IgD-negative memory B cell (primary cell): ENCODE results near the gene CRYBB1. TPM values are rescaled to one million over a fixed set of nuclear protein-coding genes. Genes with fewer than 3 reads are reported as not detected.

ENCODE experiments used
- H3K27ac Mint-ChIP-seq, 3 donors: one replicate each; pipeline ENCODE4 v1.8.0; 2020 to 2022; ENCODE audit warnings: mild to moderate bottlenecking in 3 of 3, mixed read lengths in 3 of 3, moderate library complexity in 1 of 3
- H3K27me3 Mint-ChIP-seq: one replicate; pipeline ENCODE4 v1.8.0; 2021; ENCODE audit warnings: mixed read lengths
- H3K36me3 Mint-ChIP-seq: one replicate; pipeline ENCODE4 v1.8.0; 2020; ENCODE audit warnings: mild to moderate bottlenecking, mixed read lengths
- H3K4me1 Mint-ChIP-seq, 3 donors: one replicate each; pipeline ENCODE4 v1.8.0; 2020 to 2022; ENCODE audit warnings: mixed read lengths in 3 of 3, mild to moderate bottlenecking in 1 of 3
- H3K4me3 Mint-ChIP-seq, 4 donors: one replicate each; pipeline ENCODE4 v1.8.0; 2020 to 2022; ENCODE audit warnings: mild to moderate bottlenecking in 4 of 4, mixed read lengths in 4 of 4, moderate library complexity in 3 of 4
- H3K9me3 Mint-ChIP-seq, 3 donors: one replicate each; pipeline ENCODE4 v1.8.0; 2020 to 2021; ENCODE audit warnings: mixed read lengths in 3 of 3, mild to moderate bottlenecking in 1 of 3
- polyA plus RNA-seq: library from polyadenylated mRNA; unstranded; fragments of 300-500 nt; fragmentation: Illumina TruSeq; gene quantifications from one replicate; pipeline ENCODE4 v1.2.3, GENCODE V29; 2021

The CRYBB1 gene
- polyA plus RNA-seq, 1 donor from 2014 or later, result 1.0 TPM

- Mint-ChIP-seq H3K9me3 (no peaks in the 10 kb centered on the region), H3K4me1 (peaks cover 0 to 18% (median 12%) of the 10 kb centered on the region in 3 donors), H3K4me3 (no peak overlapping the region), H3K36me3 (peaks cover 6% of the 10 kb centered on the region), H3K27me3 (no peaks in the 10 kb centered on the region), H3K27ac (no peak overlapping the region)
These were observed 50.2 kb downstream of the CRYBB1 start for GRCh38 chr22:26567610-26568009.

- Mint-ChIP-seq H3K36me3 (peaks cover 6% of the 10 kb centered on the region), H3K9me3 (no peaks in the 10 kb centered on the region), H3K4me1 (peaks cover 0 to 18% (median 12%) of the 10 kb centered on the region in 3 donors)
These were observed 50.8 kb downstream of the CRYBB1 start for GRCh38 chr22:26566994-26567393.

GRCh38 chr22:26565889-26566288 is 51.9 kb downstream of the CRYBB1 start:
- no peak overlapping the region for H3K27ac Mint-ChIP-seq
- H3K9me3 Mint-ChIP-seq, result no peaks in the 10 kb centered on the region
- peaks cover 0 to 17% (median 9%) of the 10 kb centered on the region in 3 donors for H3K4me1 Mint-ChIP-seq
- no peaks in the 10 kb centered on the region for H3K27me3 Mint-ChIP-seq
- peaks cover 2% of the 10 kb centered on the region for H3K36me3 Mint-ChIP-seq
- H3K4me3 Mint-ChIP-seq, result no peak overlapping the region

More at GRCh38 chr22:26566994-26567393, 50.8 kb downstream of the CRYBB1 start:
- Mint-ChIP-seq H3K27me3 (no peaks in the 10 kb centered on the region), H3K27ac (no peak overlapping the region), H3K4me3 (no peak overlapping the region)

GRCh38 chr22:26565181-26565580 is 52.6 kb downstream of the CRYBB1 start:
- Mint-ChIP-seq H3K36me3 (peaks cover 2% of the 10 kb centered on the region), H3K9me3 (no peaks in the 10 kb centered on the region), H3K4me1 (peaks cover 3 to 12% (median 9%) of the 10 kb centered on the region in 3 donors), H3K27me3 (no peaks in the 10 kb centered on the region), H3K4me3 (no peak overlapping the region), H3K27ac (no peak overlapping the region)

GRCh38 chr22:26564672-26565071 is 53.2 kb downstream of the CRYBB1 start:
- Mint-ChIP-seq H3K36me3 (peaks cover 2% of the 10 kb centered on the region), H3K27me3 (no peaks in the 10 kb centered on the region), H3K27ac (no peak overlapping the region), H3K4me3 (no peak overlapping the region), H3K4me1 (peaks cover 5 to 10% (median 9%) of the 10 kb centered on the region in 3 donors), H3K9me3 (no peaks in the 10 kb centered on the region)

- peak overlapping the region in 1 of 4 donors; percentile 28 for H3K4me3 Mint-ChIP-seq
- no peaks in the 10 kb centered on the region for H3K27me3 Mint-ChIP-seq
These were observed 53.6 kb downstream of the CRYBB1 start for GRCh38 chr22:26564181-26564580.

GRCh38 chr22:26563022-26563421 is 54.8 kb downstream of the CRYBB1 start:
- Mint-ChIP-seq H3K4me3 (no peak overlapping the region), H3K4me1 (peaks cover 5 to 7% (median 6%) of the 10 kb centered on the region in 3 donors), H3K27ac (peak overlapping the region in 1 of 3 donors; percentile 86), H3K36me3 (peaks cover 2% of the 10 kb centered on the region), H3K27me3 (no peaks in the 10 kb centered on the region), H3K9me3 (no peaks in the 10 kb centered on the region)

More at GRCh38 chr22:26564181-26564580, 53.6 kb downstream of the CRYBB1 start:
- Mint-ChIP-seq H3K36me3 (peaks cover 2% of the 10 kb centered on the region), H3K4me1 (peaks cover 5 to 9% (median 8%) of the 10 kb centered on the region in 3 donors), H3K9me3 (no peaks in the 10 kb centered on the region), H3K27ac (no peak overlapping the region)

GRCh38 chr22:26561756-26562417 is 55.9 kb downstream of the CRYBB1 start:
- H3K4me3 Mint-ChIP-seq, result no peak overlapping the region
- H3K27ac Mint-ChIP-seq, result peak overlapping the region in 1 of 3 donors; percentile 86
- peaks cover 5 to 7% (median 6%) of the 10 kb centered on the region in 3 donors for H3K4me1 Mint-ChIP-seq

GRCh38 chr22:26559961-26560575 is 57.8 kb downstream of the CRYBB1 start:
- peak overlapping the region in 1 of 3 donors; percentile 28 for H3K27ac Mint-ChIP-seq
- H3K4me1 Mint-ChIP-seq, result peaks cover 3 to 5% (median 5%) of the 10 kb centered on the region in 3 donors
- no peaks in the 10 kb centered on the region for H3K9me3 Mint-ChIP-seq
- H3K36me3 Mint-ChIP-seq, result no peaks in the 10 kb centered on the region
- H3K4me3 Mint-ChIP-seq, result no peak overlapping the region
- no peaks in the 10 kb centered on the region for H3K27me3 Mint-ChIP-seq

More at GRCh38 chr22:26561756-26562417, 55.9 kb downstream of the CRYBB1 start:
- Mint-ChIP-seq H3K36me3 (no peaks in the 10 kb centered on the region), H3K27me3 (no peaks in the 10 kb centered on the region), H3K9me3 (no peaks in the 10 kb centered on the region)

- Mint-ChIP-seq H3K9me3 (no peaks in the 10 kb centered on the region), H3K36me3 (no peaks in the 10 kb centered on the region), H3K27ac (no peak overlapping the region), H3K4me3 (no peak overlapping the region), H3K4me1 (peaks cover 3 to 8% (median 5%) of the 10 kb centered on the region in 3 donors), H3K27me3 (no peaks in the 10 kb centered on the region)
These were observed 59.5 kb downstream of the CRYBB1 start for GRCh38 chr22:26558248-26558895.

- Mint-ChIP-seq H3K27me3 (no peaks in the 10 kb centered on the region), H3K36me3 (no peaks in the 10 kb centered on the region), H3K27ac (no peak overlapping the region), H3K9me3 (no peaks in the 10 kb centered on the region), H3K4me1 (peaks cover 2 to 12% (median 3%) of the 10 kb centered on the region in 3 donors), H3K4me3 (no peak overlapping the region)
These were observed 60.9 kb downstream of the CRYBB1 start for GRCh38 chr22:26556904-26557303.

- Mint-ChIP-seq H3K27ac (peak overlapping the region in 1 of 3 donors; percentile 46), H3K4me1 (peaks cover 2 to 12% (median 3%) of the 10 kb centered on the region in 3 donors), H3K9me3 (no peaks in the 10 kb centered on the region), H3K27me3 (no peaks in the 10 kb centered on the region), H3K4me3 (no peak overlapping the region), H3K36me3 (no peaks in the 10 kb centered on the region)
These were observed 62.3 kb downstream of the CRYBB1 start for GRCh38 chr22:26555478-26555877.

- H3K9me3 Mint-ChIP-seq, result no peaks in the 10 kb centered on the region
- H3K4me3 Mint-ChIP-seq, result no peak overlapping the region
- H3K36me3 Mint-ChIP-seq, result no peaks in the 10 kb centered on the region
- peaks cover 2 to 7% (median 3%) of the 10 kb centered on the region in 3 donors for H3K4me1 Mint-ChIP-seq
- peak overlapping the region in 1 of 3 donors; percentile 46 for H3K27ac Mint-ChIP-seq
- H3K27me3 Mint-ChIP-seq, result no peaks in the 10 kb centered on the region
These were observed 62.9 kb downstream of the CRYBB1 start for GRCh38 chr22:26554956-26555355.

GRCh38 chr22:26553056-26553752 is 64.6 kb downstream of the CRYBB1 start:
- Mint-ChIP-seq H3K27ac (no peak overlapping the region), H3K36me3 (no peaks in the 10 kb centered on the region), H3K27me3 (no peaks in the 10 kb centered on the region), H3K4me3 (no peak overlapping the region), H3K4me1 (peaks cover under 1 to 7% (median 3%) of the 10 kb centered on the region in 3 donors), H3K9me3 (no peaks in the 10 kb centered on the region)

GRCh38 chr22:26552466-26552865 is 65.4 kb downstream of the CRYBB1 start:
- peaks cover 0 to 7% (median 3%) of the 10 kb centered on the region in 3 donors for H3K4me1 Mint-ChIP-seq
- H3K36me3 Mint-ChIP-seq, result peaks cover 5% of the 10 kb centered on the region
- H3K4me3 Mint-ChIP-seq, result no peak overlapping the region
- no peak overlapping the region for H3K27ac Mint-ChIP-seq
- H3K9me3 Mint-ChIP-seq, result no peaks in the 10 kb centered on the region
- H3K27me3 Mint-ChIP-seq, result no peaks in the 10 kb centered on the region
